NB4 (cell line): ENCODE measurements around the gene TWIST2.

ENCODE experiments used
- DNase-seq: peaks from one replicate; pipeline ENCODE4 v3.0.0; 2010; ENCODE audit warnings: low read depth
- H3K4me3 ChIP-seq: one replicate; pipeline ENCODE4 v1.5.1; 2011; ENCODE audit warnings: mild to moderate bottlenecking, low read depth, low read length, moderate library complexity
- CTCF ChIP-seq: IDR thresholded peaks from one replicate; pipeline ENCODE4 v1.5.1; 2012; ENCODE audit warnings: low read depth, low read length
- MAX ChIP-seq: IDR thresholded peaks from 2 replicates; pipeline ENCODE4 v1.6.1; 2011; ENCODE audit warnings: low read depth, low read length
- MYC ChIP-seq: IDR thresholded peaks from 2 replicates; pipeline ENCODE4 v1.6.1; 2011; ENCODE audit warnings: low read depth, low read length
- POLR2A ChIP-seq: IDR thresholded peaks from 2 replicates; pipeline ENCODE4 v1.6.1; 2011; ENCODE audit warnings: mild to moderate bottlenecking; ENCODE audit not compliant: insufficient read length; ENCODE audit errors: extremely low read depth

The TWIST2 gene

GRCh38 chr2:238902285-238902684 lies 54.4 kb downstream of the TWIST2 start:
- TF ChIP-seq CTCF (no peak), MAX (no peak), POLR2A (no peak), MYC (no peak)
- DNase-seq: no peak

GRCh38 chr2:238903141-238903540 lies 55.3 kb downstream of the TWIST2 start:
- no peak for TF ChIP-seq MYC
- no peak for TF ChIP-seq MAX
- TF ChIP-seq POLR2A: no peak
- TF ChIP-seq CTCF: no peak
- no peak overlapping the region for H3K4me3 ChIP-seq
- DNase-seq: no peak

More at GRCh38 chr2:238902285-238902684, 54.4 kb downstream of the TWIST2 start:
- no peak overlapping the region for H3K4me3 ChIP-seq

- TF ChIP-seq POLR2A (no peak), MYC (no peak), CTCF (no peak), MAX (no peak)
- DNase-seq: no peak
- H3K4me3 ChIP-seq: no peak overlapping the region
Measured at GRCh38 chr2:238904177-238904576, 56.3 kb downstream of the TWIST2 start.

- no peak for DNase-seq
- no peak overlapping the region for H3K4me3 ChIP-seq
- TF ChIP-seq POLR2A (no peak), MAX (no peak), MYC (no peak), CTCF (no peak)
Measured at GRCh38 chr2:238904716-238905115, 56.8 kb downstream of the TWIST2 start.

- TF ChIP-seq MYC (no peak), CTCF (no peak), MAX (no peak), POLR2A (no peak)
- H3K4me3 ChIP-seq: no peak overlapping the region
- no peak for DNase-seq
Measured at GRCh38 chr2:238905224-238905623, 57.3 kb downstream of the TWIST2 start.

GRCh38 chr2:238905644-238906043 lies 57.8 kb downstream of the TWIST2 start:
- DNase-seq: no peak
- H3K4me3 ChIP-seq: no peak overlapping the region
- no peak for TF ChIP-seq POLR2A
- TF ChIP-seq CTCF: no peak
- TF ChIP-seq MAX: no peak
- TF ChIP-seq MYC: no peak
